WERI-Rb-1 (cell line): ENCODE data around the gene CHST9.

ENCODE experiments used
- DNase-seq: peaks from one replicate; pipeline ENCODE4 v3.0.0-alpha.2; 2020
- H3K27ac ChIP-seq: fragments of 250-450 bp; sonication (Bioruptor Pico); 2 replicates; pipeline ENCODE4 v1.5.1; 2020; ENCODE audit warnings: mild to moderate bottlenecking, moderate library complexity
- H3K27me3 ChIP-seq: fragments of 250-450 bp; sonication (Bioruptor Pico); 2 replicates; pipeline ENCODE4 v1.5.1; 2021; ENCODE audit warnings: mild to moderate bottlenecking, low read depth, moderate library complexity; ENCODE audit not compliant: insufficient read depth, severe bottlenecking
- H3K36me3 ChIP-seq: fragments of 250-450 bp; sonication (Bioruptor Pico); 2 replicates; pipeline ENCODE4 v1.5.1; 2020; ENCODE audit warnings: mild to moderate bottlenecking, moderate library complexity
- H3K4me3 ChIP-seq: 2 replicates; pipeline ENCODE4 v1.5.1; 2011; ENCODE audit warnings: low read depth, mild to moderate bottlenecking, control low read depth, low read length
- H3K9me3 ChIP-seq: fragments of 250-450 bp; sonication (Bioruptor Pico); 2 replicates; pipeline ENCODE4 v1.5.1; 2021; ENCODE audit warnings: mild to moderate bottlenecking, moderate library complexity; ENCODE audit not compliant: severe bottlenecking
- TF ChIP-seq, protein P1 (sequence below): IDR thresholded peaks from 2 replicates; pipeline ENCODE4 v1.5.1; 2011; ENCODE audit warnings: low read depth, mild to moderate bottlenecking, control low read depth, inconsistent platforms, low read length

Gene CHST9

DNA sequence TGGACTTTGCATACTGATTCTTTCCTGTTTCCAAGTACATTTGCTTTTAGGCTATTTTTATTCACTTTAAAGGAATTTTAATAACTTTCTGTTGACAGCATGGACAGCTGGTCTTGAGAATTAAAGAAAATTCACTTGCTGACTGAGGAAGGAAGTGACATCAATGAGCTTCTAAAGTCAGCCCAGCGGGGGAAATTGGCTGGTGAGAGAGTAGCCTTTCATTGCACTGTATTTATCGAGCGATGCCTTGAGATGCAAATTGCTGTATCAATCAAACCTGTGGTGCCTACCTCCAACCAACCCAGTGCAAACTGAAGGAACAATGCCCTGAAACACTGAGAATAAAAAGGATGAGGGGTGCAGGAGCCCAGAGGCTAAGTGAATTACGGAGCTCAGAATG is 228.2 kb downstream of the CHST9 start:
- TF ChIP-seq, protein P1, sequence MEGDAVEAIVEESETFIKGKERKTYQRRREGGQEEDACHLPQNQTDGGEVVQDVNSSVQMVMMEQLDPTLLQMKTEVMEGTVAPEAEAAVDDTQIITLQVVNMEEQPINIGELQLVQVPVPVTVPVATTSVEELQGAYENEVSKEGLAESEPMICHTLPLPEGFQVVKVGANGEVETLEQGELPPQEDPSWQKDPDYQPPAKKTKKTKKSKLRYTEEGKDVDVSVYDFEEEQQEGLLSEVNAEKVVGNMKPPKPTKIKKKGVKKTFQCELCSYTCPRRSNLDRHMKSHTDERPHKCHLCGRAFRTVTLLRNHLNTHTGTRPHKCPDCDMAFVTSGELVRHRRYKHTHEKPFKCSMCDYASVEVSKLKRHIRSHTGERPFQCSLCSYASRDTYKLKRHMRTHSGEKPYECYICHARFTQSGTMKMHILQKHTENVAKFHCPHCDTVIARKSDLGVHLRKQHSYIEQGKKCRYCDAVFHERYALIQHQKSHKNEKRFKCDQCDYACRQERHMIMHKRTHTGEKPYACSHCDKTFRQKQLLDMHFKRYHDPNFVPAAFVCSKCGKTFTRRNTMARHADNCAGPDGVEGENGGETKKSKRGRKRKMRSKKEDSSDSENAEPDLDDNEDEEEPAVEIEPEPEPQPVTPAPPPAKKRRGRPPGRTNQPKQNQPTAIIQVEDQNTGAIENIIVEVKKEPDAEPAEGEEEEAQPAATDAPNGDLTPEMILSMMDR, result no peak
- no peak for DNase-seq
- Histone ChIP-seq H3K9me3 (no peaks in the 10 kb centered on the region), H3K4me3 (no peak overlapping the region), H3K27ac (no peak overlapping the region), H3K27me3 (no peaks in the 10 kb centered on the region), H3K36me3 (no peaks in the 10 kb centered on the region)

DNA sequence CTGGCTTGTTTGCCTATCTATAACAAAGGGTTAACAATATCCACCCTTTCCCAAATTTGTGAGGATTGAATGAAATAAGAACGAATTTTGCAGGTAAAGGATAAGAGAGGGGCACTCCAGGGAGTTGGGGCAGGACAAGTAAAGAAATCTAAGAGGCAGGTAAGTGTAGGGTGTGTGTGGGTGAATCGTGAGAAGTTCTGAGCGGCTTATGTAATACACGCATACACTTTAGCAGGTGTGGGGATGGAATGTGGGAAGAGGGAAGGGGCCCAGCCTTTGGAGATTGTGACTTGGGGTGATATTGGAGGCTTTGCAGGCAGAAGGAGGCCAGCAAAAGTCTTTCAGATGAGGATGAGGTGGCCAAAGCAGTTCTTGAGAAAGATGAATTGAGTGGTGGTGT is 236.4 kb downstream of the CHST9 start:
- TF ChIP-seq, protein P1, result no peak
- Histone ChIP-seq H3K4me3 (no peak overlapping the region), H3K27me3 (no peaks in the 10 kb centered on the region), H3K9me3 (no peaks in the 10 kb centered on the region), H3K27ac (no peak overlapping the region), H3K36me3 (no peaks in the 10 kb centered on the region)
- DNase-seq, result no peak

DNA sequence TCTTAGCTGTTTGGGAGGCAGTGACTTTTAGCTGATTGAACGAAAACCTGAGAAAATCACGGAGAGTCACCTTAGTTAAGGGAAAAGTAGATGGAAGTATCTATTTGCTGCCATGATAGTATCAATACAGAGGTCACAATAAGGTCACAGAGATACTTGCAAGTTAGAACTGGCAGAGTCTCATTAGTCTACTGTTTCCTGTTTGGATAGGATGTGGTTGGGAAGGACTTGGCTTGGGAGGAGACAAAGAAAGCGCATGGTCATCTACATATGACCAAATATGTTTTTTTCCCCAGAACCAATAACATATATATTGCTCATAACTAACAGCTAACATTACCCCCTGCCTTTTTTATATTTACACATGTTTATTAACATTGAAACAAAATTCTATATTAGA is 241.2 kb downstream of the CHST9 start:
- H3K36me3 ChIP-seq, result no peaks in the 10 kb centered on the region
- H3K27me3 ChIP-seq, result no peaks in the 10 kb centered on the region
- TF ChIP-seq, protein P1, result no peak
- H3K27ac ChIP-seq, result no peak overlapping the region
- H3K9me3 ChIP-seq, result no peaks in the 10 kb centered on the region
- no peak overlapping the region for H3K4me3 ChIP-seq
- DNase-seq, result no peak

DNA sequence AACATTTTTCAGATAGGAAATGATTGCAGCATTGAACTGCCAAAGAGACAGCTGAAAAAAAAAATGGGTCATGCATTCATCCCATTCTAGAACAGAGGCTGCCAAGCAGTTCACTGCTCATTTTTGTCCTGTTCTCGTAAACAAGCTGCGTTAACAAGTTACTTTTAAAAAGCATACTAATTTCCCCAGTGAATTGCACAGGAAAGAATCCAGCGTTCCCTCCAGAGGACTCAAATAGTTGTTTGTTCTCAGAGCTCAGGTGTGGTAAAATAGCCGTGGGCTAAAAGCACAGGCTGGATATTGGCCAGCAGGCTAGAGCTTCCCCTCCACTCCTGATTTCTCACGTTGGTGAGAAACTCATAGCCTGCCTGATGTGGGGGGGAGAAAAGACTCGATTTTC is 243.5 kb downstream of the CHST9 start:
- no peak overlapping the region for H3K27ac ChIP-seq
- H3K4me3 ChIP-seq, result no peak overlapping the region
- no peak for DNase-seq
- TF ChIP-seq, protein P1, result no peak
- no peaks in the 10 kb centered on the region for H3K36me3 ChIP-seq
- no peaks in the 10 kb centered on the region for H3K9me3 ChIP-seq
- no peaks in the 10 kb centered on the region for H3K27me3 ChIP-seq

DNA sequence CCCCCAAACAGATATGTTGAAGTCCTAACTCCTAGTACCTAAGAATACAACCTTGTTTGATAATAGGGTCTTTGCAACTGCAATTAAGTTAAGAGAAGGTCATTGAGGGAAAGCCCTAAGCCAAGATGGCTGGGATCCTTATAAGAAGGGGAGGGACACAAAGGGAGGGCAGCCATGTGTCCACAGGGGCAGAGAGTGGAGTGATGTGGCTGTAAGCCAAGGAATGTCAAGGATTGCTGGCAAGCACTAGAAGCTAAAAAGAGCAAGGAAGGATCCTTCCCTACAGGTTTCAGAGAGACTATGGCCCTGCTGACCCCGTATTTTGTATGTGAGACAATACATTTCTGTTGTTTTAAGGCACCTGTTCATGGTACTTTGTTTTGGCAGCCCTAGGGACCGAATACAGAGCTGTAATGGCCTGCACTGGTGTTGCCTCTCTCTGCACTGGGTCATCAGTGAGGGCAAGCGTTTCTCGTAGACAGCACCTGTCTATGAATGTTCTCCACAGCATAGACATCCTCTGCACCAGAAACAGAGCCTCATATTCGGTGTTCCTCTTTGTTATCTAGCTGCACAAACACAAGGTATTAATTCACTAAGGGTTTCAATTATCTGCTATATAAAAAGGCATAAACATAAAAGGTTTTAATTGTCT is 244.2 kb downstream of the CHST9 start:
- H3K27ac ChIP-seq, result no peak overlapping the region
- TF ChIP-seq, protein P1, result no peak
- no peak overlapping the region for H3K4me3 ChIP-seq
- no peaks in the 10 kb centered on the region for H3K9me3 ChIP-seq
- no peak for DNase-seq
- no peaks in the 10 kb centered on the region for H3K36me3 ChIP-seq
- H3K27me3 ChIP-seq, result no peaks in the 10 kb centered on the region

DNA sequence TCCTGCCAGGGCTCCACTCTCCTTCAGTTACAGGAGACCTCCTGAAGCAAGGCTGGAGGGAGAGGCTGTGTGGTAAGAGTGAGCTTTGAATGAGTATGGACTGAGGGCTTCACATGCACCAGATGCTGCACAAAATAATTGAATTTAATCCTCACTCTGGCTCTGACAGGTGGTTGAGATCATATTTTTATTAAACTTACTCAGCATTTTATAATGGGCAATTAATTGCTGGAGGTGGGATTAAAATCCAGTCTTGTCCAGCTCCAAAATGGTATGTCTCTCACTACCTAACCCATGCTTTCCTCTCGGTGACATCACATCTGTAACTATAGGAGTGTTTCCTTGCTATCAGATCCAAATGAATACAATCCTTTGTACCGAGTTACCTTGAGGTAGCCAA is 253.4 kb downstream of the CHST9 start:
- Histone ChIP-seq H3K27ac (no peak overlapping the region), H3K4me3 (no peak overlapping the region), H3K9me3 (no peaks in the 10 kb centered on the region), H3K27me3 (no peaks in the 10 kb centered on the region), H3K36me3 (no peaks in the 10 kb centered on the region)
- DNase-seq, result no peak
- TF ChIP-seq, protein P1, result no peak
